AG04450 (cell line): Measurements from ENCODE around the gene MAD1L1. TPM values are rescaled to one million over a fixed set of nuclear protein-coding genes. Genes with fewer than 3 reads are reported as not detected.

Source experiments
- CTCF ChIA-PET: fragments of 300-600, 350-600 bp; formaldehyde crosslinking; extraction: SDS; loops from one replicate; lab custom pipeline; 2022; ENCODE audit warnings: antibody characterized with exemption, inconsistent platforms; lab: Charles Lee
- POLR2A ChIA-PET: fragments of 350-600 bp; formaldehyde crosslinking; extraction: SDS; loops from one replicate; lab custom pipeline; 2021; ENCODE audit warnings: antibody characterized with exemption, inconsistent platforms; lab: Yijun Ruan, JAX
- DNase-seq: peaks from one replicate; pipeline ENCODE4 v3.0.0-alpha.2; 2011; ENCODE audit warnings: low read depth, low spot score
- H3K27ac ChIP-seq: one replicate; pipeline ENCODE4 v1.5.1; 2012; ENCODE audit warnings: low read depth, low read length, control low read depth
- H3K27me3 ChIP-seq: one replicate; pipeline ENCODE4 v1.6.0; 2012; ENCODE audit warnings: low read length; ENCODE audit not compliant: control insufficient read depth, insufficient read depth
- H3K4me3 ChIP-seq: 2 replicates; pipeline ENCODE4 v1.5.1; 2011; ENCODE audit warnings: mild to moderate bottlenecking, low read depth, low read length, control low read depth
- H3K9me3 ChIP-seq: 2 replicates; pipeline ENCODE4 v1.5.1; 2012; ENCODE audit warnings: low read length; ENCODE audit not compliant: control insufficient read depth, insufficient read depth
- CTCF ChIP-seq: IDR thresholded peaks from 2 replicates; pipeline ENCODE4 v1.5.1; 2011; ENCODE audit warnings: low read depth, low read length, control low read depth, inconsistent platforms
- polyA plus RNA-seq: library from polyadenylated mRNA; depleted of rRNA; stranded (reverse); fragments of >200 nt; gene quantifications from 2 replicates; pipeline ENCODE4 v1.2.3, GENCODE V29; 2011

The MAD1L1 gene
- polyA plus RNA-seq, 1 experiment: 11.9 TPM

DNA sequence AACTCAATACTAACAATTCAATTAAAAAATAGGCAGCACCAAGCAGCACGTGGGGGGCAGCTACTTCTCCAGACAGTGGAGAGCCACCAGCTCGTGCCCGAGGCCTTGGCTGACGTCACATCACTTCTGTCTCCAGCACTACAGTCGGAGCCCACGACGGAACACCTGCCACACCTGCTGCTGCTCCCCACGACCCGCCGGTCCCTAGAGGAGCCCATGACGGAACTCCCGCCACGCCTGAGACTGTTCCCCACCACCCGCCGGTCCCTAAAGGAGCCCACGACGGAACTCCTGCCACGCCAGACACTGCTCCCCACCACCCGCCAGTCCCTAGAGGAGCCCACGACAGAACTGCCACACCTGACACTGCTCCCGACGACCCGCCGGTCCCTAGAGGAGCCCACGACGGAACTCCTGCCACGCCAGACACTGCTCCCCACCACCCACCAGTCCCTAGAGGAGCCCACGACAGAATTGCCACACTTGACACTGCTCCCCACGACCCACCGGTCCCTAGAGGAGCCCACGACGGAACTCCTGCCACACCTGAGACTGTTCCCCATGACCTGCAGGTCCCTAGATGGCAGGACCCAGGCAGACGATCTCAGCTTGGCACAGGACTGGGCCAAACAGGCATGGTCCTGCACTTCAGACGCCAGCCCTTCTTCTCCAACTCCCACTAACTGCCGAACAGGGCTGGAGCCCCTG, 304.7 kb downstream of the MAD1L1 start:
- peaks cover 14% of the 10 kb centered on the region; the same call in 1 of the 2 replicates for H3K9me3 ChIP-seq
- no peak overlapping the region for H3K27ac ChIP-seq
- H3K27me3 ChIP-seq: no peaks in the 10 kb centered on the region
- POLR2A ChIA-PET: interaction anchor here (0.8 kb wide), 1 partner anchor 66 kb away, joined by 4 read pairs; no protein-coding TSS in a partner anchor
- DNase-seq: no peak
- CTCF ChIA-PET: interaction anchor here (1.5 kb wide), 1 partner anchor 15 kb away, joined by 11 read pairs; no protein-coding TSS in a partner anchor
- H3K4me3 ChIP-seq: no peak overlapping the region
- no peak for TF ChIP-seq CTCF

DNA sequence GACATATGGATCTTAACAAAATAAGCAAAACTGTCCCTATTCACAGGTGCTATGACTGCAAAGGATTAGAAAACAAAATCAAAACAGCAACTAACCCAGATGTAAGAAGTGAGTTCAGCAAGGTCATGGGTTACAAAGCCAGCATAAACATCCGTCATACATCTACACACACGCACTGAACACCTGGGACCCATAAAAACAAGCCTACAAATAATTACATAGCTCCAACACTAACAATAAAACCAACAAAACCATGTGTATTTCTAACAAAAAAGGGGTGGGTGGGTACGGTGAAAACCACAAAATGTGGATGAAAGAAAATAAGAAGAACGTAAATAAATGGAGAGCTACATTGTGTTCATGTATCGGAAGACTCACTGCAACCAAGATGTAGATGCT, 305.8 kb downstream of the MAD1L1 start:
- H3K27me3 ChIP-seq: no peaks in the 10 kb centered on the region
- ChIA-PET CTCF (interaction anchor here (1.5 kb wide), 1 partner anchor 14 kb away, joined by 11 read pairs; no protein-coding TSS in a partner anchor), POLR2A (no interaction called here)
- no peak for TF ChIP-seq CTCF
- H3K9me3 ChIP-seq: peaks cover 14% of the 10 kb centered on the region; the same call in 1 of the 2 replicates
- H3K27ac ChIP-seq: no peak overlapping the region
- DNase-seq: no peak
- no peak overlapping the region for H3K4me3 ChIP-seq

DNA sequence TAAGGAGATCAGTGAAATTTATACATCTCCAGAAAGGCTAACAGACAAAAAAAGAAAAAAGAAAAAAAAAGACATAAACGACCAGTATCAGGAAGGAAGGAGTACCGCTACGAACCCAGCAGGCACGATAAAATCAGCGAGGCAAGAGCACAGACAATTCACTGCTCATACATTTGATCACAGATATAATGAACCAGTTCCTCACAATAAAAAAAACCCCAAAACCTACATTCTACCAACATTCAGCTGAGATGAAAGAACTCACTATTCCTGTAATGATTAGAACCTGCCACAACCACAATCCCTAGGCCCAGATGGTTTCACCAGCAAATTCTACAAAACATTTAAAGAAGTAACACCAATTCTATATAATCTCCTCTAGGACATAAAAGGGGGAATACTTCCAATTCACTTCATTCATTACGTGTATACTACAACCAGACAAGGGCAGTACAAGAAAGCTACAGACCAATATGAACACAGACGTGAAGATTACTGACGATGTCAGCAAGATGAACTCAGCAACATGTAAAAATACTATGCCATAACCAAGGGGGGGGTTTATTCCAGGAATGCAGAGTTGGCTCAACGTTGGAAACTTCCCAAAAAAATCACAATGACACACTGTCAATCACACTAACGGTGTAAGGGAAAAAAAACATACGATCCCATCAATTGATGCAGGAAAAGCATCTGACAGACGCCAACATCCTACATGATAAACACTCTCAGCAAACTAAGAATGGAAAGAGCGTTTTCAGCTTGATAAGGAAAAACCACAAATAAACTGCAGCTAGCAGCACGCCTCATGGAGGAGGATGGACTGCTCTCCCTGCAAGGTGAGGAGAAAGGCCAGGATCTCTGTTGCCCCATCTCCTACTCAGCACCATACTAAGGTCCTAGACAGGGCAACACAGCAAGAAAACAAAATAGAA, 306.5 kb downstream of the MAD1L1 start:
- ChIA-PET CTCF (interaction anchor here (1.5 kb wide), 1 partner anchor 13 kb away, joined by 11 read pairs; no protein-coding TSS in a partner anchor), POLR2A (no interaction called here)
- H3K27me3 ChIP-seq: no peaks in the 10 kb centered on the region
- DNase-seq: no peak
- H3K9me3 ChIP-seq: peaks cover 12% of the 10 kb centered on the region; the same call in 1 of the 2 replicates
- H3K4me3 ChIP-seq: no peak overlapping the region
- H3K27ac ChIP-seq: no peak overlapping the region
- TF ChIP-seq CTCF: no peak

DNA sequence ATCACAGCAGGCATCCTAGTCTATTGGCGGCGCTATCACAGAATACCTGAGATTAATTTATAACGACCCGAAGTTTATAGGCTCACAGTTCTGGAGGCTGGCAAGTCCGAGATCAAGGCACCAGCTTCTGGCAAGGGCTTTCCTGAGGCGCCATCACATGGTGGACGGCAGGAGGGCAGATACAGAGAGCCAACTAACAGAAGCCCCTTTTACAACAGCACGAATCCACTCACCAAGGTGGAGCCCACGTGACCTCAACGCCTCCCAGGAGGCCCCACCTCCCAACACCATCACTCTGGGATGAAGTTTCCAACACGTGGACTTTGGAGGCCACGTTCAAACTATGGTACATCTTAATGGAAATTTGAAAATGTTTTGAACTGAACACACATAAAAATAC, 307.4 kb downstream of the MAD1L1 start:
- H3K4me3 ChIP-seq: no peak overlapping the region
- H3K27ac ChIP-seq: no peak overlapping the region
- peaks cover 3% of the 10 kb centered on the region; the same call in 1 of the 2 replicates for H3K9me3 ChIP-seq
- ChIA-PET POLR2A (no interaction called here), CTCF (no interaction called here)
- no peak for DNase-seq
- no peaks in the 10 kb centered on the region for H3K27me3 ChIP-seq
- TF ChIP-seq CTCF: peak; percentile 25; the same call in 1 of the 2 replicates
